Measurements from ENCODE around the gene SUGCT.

DNA sequence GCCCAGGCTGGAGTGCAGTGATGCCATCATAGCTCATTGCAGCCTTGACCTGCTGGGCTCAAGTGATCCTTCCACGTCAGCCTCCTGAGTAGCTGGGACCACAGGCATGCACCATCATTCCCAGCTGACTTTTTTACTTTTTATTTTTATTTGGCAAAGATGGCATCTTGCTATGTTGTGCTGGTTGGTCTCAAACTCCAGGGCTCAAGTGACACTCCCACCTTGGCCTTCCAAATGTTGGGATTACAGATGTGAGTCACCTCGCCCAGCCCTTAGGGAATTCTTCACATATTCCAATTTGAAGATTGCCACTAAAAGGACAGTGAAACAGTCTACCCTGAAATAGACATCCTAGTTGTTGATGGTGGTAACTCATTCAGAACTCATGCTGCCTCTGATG, 27.7 kb downstream of the SUGCT start:
- TF ChIP-seq ZBTB7A (IDR thresholded peaks at IDR 0.05; ENCODE audit: low read depth) (no peak), RAD21 (IDR thresholded peaks at IDR 0.05; ENCODE audit: low read depth) (no peak), CREB1 (IDR thresholded peaks at IDR 0.05; ENCODE audit: low read depth) (no peak), EP300 (IDR thresholded peaks at IDR 0.05; ENCODE audit: borderline replicate concordance) (no peak), CEBPB (IDR thresholded peaks at IDR 0.05) (no peak), FOXM1 (IDR thresholded peaks at IDR 0.05; ENCODE audit: borderline replicate concordance, low read depth) (no peak), NFIC (IDR thresholded peaks at IDR 0.05) (no peak), YY1 (IDR thresholded peaks at IDR 0.05; ENCODE audit: low read depth) (no peak), TAF1 (IDR thresholded peaks at IDR 0.05; ENCODE audit: low read depth) (no peak), TCF12 (IDR thresholded peaks at IDR 0.05; ENCODE audit: low read depth) (no peak)
- TF ChIP-seq, protein P1, sequence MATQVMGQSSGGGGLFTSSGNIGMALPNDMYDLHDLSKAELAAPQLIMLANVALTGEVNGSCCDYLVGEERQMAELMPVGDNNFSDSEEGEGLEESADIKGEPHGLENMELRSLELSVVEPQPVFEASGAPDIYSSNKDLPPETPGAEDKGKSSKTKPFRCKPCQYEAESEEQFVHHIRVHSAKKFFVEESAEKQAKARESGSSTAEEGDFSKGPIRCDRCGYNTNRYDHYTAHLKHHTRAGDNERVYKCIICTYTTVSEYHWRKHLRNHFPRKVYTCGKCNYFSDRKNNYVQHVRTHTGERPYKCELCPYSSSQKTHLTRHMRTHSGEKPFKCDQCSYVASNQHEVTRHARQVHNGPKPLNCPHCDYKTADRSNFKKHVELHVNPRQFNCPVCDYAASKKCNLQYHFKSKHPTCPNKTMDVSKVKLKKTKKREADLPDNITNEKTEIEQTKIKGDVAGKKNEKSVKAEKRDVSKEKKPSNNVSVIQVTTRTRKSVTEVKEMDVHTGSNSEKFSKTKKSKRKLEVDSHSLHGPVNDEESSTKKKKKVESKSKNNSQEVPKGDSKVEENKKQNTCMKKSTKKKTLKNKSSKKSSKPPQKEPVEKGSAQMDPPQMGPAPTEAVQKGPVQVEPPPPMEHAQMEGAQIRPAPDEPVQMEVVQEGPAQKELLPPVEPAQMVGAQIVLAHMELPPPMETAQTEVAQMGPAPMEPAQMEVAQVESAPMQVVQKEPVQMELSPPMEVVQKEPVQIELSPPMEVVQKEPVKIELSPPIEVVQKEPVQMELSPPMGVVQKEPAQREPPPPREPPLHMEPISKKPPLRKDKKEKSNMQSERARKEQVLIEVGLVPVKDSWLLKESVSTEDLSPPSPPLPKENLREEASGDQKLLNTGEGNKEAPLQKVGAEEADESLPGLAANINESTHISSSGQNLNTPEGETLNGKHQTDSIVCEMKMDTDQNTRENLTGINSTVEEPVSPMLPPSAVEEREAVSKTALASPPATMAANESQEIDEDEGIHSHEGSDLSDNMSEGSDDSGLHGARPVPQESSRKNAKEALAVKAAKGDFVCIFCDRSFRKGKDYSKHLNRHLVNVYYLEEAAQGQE (IDR thresholded peaks at IDR 0.05; ENCODE audit: low read depth), result no peak
- TF ChIP-seq, protein P2, sequence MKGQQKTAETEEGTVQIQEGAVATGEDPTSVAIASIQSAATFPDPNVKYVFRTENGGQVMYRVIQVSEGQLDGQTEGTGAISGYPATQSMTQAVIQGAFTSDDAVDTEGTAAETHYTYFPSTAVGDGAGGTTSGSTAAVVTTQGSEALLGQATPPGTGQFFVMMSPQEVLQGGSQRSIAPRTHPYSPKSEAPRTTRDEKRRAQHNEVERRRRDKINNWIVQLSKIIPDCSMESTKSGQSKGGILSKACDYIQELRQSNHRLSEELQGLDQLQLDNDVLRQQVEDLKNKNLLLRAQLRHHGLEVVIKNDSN (IDR thresholded peaks at IDR 0.05), result no peak

Data from Ishikawa (cell line).